ENCODE results near the gene MUC4.
"Not testable (repeated sequence)": the region's sequence is repeated elsewhere in the genome, so short reads cannot be mapped to it uniquely, and the experiment has no call there.

Gene MUC4

GRCh38 chr3:195735036-195735695 lies 76.6 kb downstream of the MUC4 start:
- no peak for DNase-seq

- DNase-seq = no peak
These were observed 78.8 kb downstream of the MUC4 start for GRCh38 chr3:195732940-195733339.

DNA sequence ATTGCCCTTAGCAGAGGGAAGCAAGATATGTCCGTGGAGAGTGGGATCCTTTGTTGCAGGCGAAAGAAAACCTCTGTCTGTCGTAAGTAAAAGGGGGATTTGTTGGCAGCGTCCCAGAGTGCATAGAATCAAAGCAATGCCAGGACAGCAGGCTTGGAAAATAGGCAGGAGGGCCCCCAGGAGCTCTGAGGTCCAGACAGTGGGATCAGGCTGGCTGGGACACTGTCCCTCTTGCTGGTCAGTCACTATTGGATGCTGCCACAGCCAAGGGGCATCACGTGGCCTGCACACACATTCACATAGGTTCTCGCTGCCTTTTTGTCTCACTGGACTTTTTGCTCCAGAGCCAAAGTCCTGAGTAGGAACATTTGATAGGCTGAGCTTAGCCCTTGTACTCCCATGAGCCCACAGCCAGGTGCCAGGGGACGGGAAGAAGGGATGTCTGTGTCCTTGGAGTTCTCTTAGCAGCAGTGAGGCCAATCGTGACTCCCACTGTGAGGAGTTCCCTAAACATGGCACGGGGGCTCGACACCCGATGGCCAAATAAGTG lies 80.3 kb downstream of the MUC4 start:
- DNase-seq = no peak

DNA sequence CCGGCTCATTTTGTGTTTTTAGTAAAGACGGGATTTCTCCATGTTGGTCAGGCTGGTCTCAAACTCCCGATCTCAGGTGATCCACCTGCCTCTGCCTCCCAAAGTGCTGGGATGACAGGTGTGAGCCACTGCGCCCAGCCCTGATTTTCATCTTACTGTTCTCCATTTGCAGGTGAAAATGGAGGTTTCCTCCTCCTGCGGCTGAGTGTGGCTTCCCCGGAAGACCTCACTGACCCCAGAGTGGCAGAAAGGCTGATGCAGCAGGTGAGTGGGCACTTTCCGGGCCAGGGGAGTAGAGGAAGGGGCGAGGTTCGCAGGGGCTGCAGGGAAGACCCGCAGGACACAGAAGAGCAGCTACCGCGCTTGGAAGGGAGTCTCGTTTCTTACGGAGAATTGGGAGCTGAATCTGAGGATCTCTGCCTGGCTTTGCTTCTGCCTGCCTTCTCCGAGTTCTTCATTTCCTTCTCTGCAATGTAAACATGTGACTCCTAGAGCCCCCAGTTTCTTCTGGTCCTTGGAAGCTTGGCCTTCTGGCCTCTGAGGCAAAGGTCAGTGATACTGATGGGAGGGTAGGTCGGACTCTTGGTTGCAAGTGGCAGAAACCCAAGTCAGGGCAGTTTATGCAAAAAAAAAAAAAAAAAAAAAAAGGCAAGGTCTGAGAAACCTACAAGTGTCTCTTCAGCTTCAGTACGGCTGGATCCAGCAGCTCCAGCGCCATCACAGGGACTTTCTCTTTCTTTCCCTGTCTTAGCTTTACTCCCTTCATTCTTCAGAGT lies 82.1 kb downstream of the MUC4 start:
- no peak for DNase-seq

- not testable (repeated sequence) for DNase-seq
These were observed 82.9 kb downstream of the MUC4 start for GRCh38 chr3:195728789-195729188.

- no peak for DNase-seq
These were observed 84.0 kb downstream of the MUC4 start for GRCh38 chr3:195727606-195728195.

GRCh38 chr3:195725916-195726740 lies 85.6 kb downstream of the MUC4 start:
- DNase-seq = not testable (repeated sequence)

GRCh38 chr3:195724363-195724762 lies 87.4 kb downstream of the MUC4 start:
- DNase-seq = not testable (repeated sequence)

DNA sequence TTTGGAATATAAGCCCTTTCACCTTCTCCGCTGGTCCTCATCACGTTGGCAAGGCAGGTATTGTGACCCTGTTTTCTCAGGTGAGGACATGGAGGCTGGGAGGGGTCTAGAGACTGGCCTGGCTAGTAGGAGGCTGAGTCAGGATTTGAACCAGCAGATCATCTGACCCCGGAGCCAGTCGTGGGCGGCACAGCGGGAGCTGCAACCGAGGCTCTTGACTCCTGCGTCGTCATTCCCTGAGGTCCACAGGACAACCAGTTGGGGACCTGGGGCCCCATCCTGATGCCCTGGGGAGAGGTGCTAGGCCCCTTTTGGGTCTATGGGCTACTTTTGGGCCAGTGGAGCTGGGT lies 88.8 kb downstream of the MUC4 start:
- not testable (repeated sequence) for DNase-seq

DNA sequence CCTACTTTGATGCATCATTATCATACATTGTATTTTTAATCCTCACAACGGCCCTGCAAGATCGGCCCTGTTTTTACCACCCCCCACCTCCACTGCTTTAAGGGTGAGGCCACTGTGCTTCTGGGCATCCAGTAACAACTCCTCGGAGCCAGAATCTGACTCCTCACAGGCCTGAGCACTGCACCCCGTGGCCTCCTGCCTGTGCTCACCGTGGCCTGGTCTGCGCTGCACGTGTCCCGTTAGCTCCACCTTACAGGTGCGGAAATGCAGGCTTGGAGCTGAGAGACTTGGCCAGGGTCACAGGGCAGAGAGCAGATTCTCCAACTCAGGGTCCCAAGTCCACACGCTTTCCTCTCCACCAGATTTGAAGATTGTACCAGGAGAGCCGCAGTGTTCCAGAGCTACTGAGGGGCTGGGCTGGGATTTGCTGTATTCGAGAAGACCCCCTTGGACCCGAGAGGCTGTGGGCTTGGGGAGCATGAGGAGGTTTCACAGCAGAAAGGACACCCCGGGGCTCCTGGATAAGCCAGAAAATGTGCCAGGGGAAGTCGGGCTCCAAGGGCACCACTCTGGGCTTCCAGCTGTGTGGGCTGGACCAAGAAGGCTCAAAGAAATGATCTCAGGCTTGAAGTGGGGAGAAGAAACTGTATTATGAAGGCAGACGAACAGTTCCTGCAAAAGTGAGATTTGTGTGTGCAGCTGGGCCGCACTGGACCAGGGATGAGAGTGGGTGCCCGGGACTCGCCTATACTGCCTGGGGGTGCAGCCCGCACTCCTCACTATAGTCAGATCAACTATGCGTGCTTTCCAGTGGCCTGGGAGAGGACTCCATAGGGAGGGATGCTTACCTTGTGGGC lies 89.4 kb downstream of the MUC4 start:
- not testable (repeated sequence) for DNase-seq

- not testable (repeated sequence) for DNase-seq
These were observed 90.8 kb downstream of the MUC4 start, which contains the start of gene MUC20 for GRCh38 chr3:195720831-195721506. TSS of gene MUC20 (plus strand) at chr3:195720978. CDS start at chr3:195721008, 30 bp downstream.

DNA sequence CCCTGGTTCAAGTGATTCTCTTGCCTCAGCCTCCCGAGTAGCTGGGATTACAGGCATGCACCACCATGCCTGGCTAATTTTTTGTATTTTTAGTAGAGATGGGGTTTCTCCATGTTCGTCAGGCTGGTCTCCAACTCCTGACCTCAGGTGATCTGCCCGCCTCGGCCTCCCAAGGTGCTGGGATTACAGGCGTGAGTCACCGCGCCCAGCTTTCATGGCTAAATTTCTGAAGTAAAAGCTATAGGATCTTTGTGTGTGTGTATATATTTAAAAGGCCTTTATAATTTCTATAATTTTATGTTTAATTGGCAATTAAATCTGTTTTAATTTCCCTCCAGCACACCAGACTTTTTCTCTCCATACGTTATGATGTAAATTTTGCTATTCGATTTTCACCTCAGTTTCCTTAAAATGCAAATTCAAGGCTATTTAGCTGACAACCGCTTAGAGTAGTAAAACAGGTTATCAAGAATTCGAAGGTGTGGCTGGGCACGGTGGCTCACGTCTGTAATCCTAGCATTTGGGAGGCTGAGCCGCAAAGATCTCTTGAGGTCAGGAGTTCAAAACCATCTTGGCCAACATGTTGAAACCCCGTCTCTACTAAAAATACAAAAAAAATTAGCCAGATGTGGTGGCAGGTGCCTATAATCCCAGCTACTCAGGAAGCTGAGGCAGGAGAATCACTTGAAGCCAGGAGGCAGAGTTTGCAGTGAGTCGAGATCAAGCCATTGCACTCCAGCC lies 92.0 kb downstream of the MUC4 start:
- DNase-seq = not testable (repeated sequence)

GRCh38 chr3:195718477-195718984 lies 93.2 kb downstream of the MUC4 start:
- DNase-seq = no peak

DNA sequence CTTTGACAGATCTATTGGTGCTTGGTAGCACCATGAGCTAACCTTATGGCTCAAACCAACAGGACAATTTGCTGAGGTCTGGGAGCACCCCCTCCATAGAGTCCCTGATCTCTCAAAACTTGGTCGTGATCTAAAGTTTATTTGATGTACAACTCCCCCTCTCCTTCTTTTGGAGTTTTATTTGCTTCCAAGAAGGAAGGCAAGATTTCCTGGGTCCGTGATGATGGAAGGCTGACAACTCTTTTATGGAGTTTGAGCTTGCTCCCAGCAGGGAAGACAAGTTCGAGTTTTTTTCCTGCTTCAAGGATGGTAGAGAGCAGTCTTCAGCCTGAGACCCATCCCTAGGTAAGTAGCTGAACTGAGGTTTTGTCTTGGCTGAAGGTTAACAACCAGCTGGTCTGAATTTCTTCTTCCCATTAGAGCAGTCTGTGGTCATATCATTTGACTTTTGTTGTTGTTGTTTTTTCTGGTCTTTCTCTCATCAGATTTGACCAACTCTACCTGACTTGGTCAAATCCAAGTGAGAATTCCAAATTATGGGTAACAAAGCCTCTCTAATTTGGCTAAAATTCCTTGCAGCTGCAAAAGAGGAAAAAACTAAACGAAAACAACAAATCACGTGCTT lies 93.8 kb downstream of the MUC4 start:
- DNase-seq = no peak

- DNase-seq = no peak
These were observed 94.3 kb downstream of the MUC4 start for GRCh38 chr3:195717416-195717815.

- DNase-seq = no peak
These were observed 96.0 kb downstream of the MUC4 start for GRCh38 chr3:195715583-195716266.

GRCh38 chr3:195715134-195715533 lies 96.6 kb downstream of the MUC4 start:
- DNase-seq = no peak

- DNase-seq = peak; percentile 65
These were observed 97.2 kb downstream of the MUC4 start for GRCh38 chr3:195714380-195715011.

DNA sequence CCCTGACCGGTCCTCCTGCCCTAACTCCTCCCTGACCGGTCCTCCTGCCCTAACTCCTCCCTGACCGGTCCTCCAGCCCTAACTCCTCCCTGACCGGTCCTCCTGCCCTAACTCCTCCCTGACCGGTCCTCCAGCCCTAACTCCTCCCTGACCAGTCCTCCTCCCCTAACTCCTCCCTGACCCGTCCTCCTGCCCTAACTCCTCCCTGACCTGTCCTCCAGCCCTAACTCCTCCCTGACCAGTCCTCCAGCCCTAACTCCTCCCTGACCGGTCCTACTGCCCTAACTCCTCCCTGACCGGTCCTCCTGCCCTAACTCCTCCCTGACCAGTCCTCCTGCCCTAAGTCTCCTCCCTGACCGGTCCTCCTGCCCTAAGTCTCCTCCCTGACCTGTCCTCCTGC lies 98.6 kb downstream of the MUC4 start:
- not testable (repeated sequence) for DNase-seq

Data from eye (tissue), 1 donor.